CD4-positive, alpha-beta T cell (primary cell): Measurements from ENCODE around the gene SLC4A2. TPM values are rescaled to one million over a fixed set of nuclear protein-coding genes. Genes with fewer than 3 reads are reported as not detected.

Experiments used
- ATAC-seq: fragments of 200-7000 bp; cut with Tn5 transposase; one replicate; pipeline ENCODE4 v1.10.0; 2022; ENCODE audit warnings: mild to moderate bottlenecking; ENCODE audit not compliant: poor library complexity
- CTCF ChIA-PET: fragments of 350-600 bp; sonication (Branson Sonifier 250); formaldehyde crosslinking; loops from one replicate; lab custom pipeline; 2021; ENCODE audit warnings: antibody characterized with exemption, inconsistent platforms; lab: Charles Lee
- POLR2A ChIA-PET: fragments of 350-600 bp; sonication (Branson Sonifier 250); formaldehyde crosslinking; loops from one replicate; lab custom pipeline; 2021; ENCODE audit warnings: antibody characterized with exemption, inconsistent platforms; lab: Charles Lee
- DNase-seq, 14 experiments: peaks; one replicate each; pipeline ENCODE4 v3.0.0-alpha.2; 2013 to 2020; ENCODE audit warnings: mixed read lengths in 2 of 14
- H3K27ac ChIP-seq, 2 donors: one replicate each; pipeline versions ENCODE4 v1.5.1 to v1.7.0; 2013; ENCODE audit warnings: low read length in 2 of 2, low read depth in 1 of 2, mild to moderate bottlenecking in 1 of 2
- H3K27me3 ChIP-seq, 2 experiments: 1 replicate in 1 of 2; 2 replicates in 1 of 2; pipeline versions ENCODE4 v1.6.1 to v1.7.0; 2013; ENCODE audit warnings: low read length in 2 of 2, control low read depth in 1 of 2, mild to moderate bottlenecking in 1 of 2, moderate library complexity in 1 of 2; ENCODE audit not compliant: insufficient read depth in 2 of 2, control insufficient read depth in 1 of 2
- H3K36me3 ChIP-seq: one replicate; pipeline ENCODE4 v1.6.1; 2013; ENCODE audit warnings: low read length, control low read depth; ENCODE audit not compliant: insufficient read depth
- H3K4me1 ChIP-seq: one replicate; pipeline ENCODE4 v1.6.1; 2013; ENCODE audit warnings: low read length, control low read depth; ENCODE audit not compliant: insufficient read depth
- H3K4me3 ChIP-seq: one replicate; pipeline ENCODE4 v1.5.1; 2013; ENCODE audit warnings: mild to moderate bottlenecking, low read length, moderate library complexity
- H3K9me3 ChIP-seq, 2 experiments: 1 replicate in 1 of 2; 2 replicates in 1 of 2; pipeline versions ENCODE4 v1.6.1 to v1.7.0; 2013; ENCODE audit warnings: low read length in 2 of 2, mild to moderate bottlenecking in 2 of 2, control low read depth in 1 of 2, moderate library complexity in 1 of 2; ENCODE audit not compliant: control insufficient read depth in 1 of 2, insufficient read depth in 1 of 2
- H3K27ac Mint-ChIP-seq: one replicate; pipeline ENCODE4 v1.8.0; 2020; ENCODE audit warnings: mixed read lengths
- H3K27me3 Mint-ChIP-seq: one replicate; pipeline ENCODE4 v1.8.0; 2021; ENCODE audit warnings: mixed read lengths
- H3K36me3 Mint-ChIP-seq: one replicate; pipeline ENCODE4 v1.8.0; 2021; ENCODE audit warnings: low read depth, mixed read lengths
- H3K4me1 Mint-ChIP-seq: one replicate; pipeline ENCODE4 v1.8.0; 2021; ENCODE audit warnings: low read depth, mixed read lengths
- H3K4me3 Mint-ChIP-seq: one replicate; pipeline ENCODE4 v1.8.0; 2020; ENCODE audit warnings: mild to moderate bottlenecking, mixed read lengths
- H3K9me3 Mint-ChIP-seq: one replicate; pipeline ENCODE4 v1.8.0; 2020; ENCODE audit warnings: mixed read lengths
- intact Hi-C, 2 experiments: fragments of 100-400 bp; cut with DNase I in 1 of 2; cut with micrococcal nuclease in 1 of 2; formaldehyde crosslinking; loops; one replicate each; pipeline versions ENCODE4 v1.15.1 to v1.9.0; 2023 to 2025; cut with DNase I, micrococcal nuclease
- total RNA-seq, 174 experiments: library from RNA in 2 of 174; stranded (reverse) in 2 of 174; gene quantifications; one replicate each; pipeline ENCODE4 v1.2.3 and lab custom pipeline; 2021 to 2026
- TF ChIP-seq, protein P1 (sequence below): fragments of 200-600 bp; IDR thresholded peaks from one replicate; pipeline ENCODE4 v1.8.0; 2022; ENCODE audit warnings: antibody characterized with exemption, mild to moderate bottlenecking

Gene SLC4A2
- total RNA-seq, 2 experiments from 2014 or later, result 27.1 to 31.4 TPM

GRCh38 chr7:151077705-151078232 is 18.4 kb downstream of the SLC4A2 start:
- POLR2A ChIA-PET, result interaction anchor here (1.4 kb wide), 1 partner anchor 19 kb away, joined by 4 read pairs; no protein-coding TSS in a partner anchor
- CTCF ChIA-PET, result no interaction called here
- peaks cover 32% of the 10 kb centered on the region for H3K36me3 Mint-ChIP-seq

DNA sequence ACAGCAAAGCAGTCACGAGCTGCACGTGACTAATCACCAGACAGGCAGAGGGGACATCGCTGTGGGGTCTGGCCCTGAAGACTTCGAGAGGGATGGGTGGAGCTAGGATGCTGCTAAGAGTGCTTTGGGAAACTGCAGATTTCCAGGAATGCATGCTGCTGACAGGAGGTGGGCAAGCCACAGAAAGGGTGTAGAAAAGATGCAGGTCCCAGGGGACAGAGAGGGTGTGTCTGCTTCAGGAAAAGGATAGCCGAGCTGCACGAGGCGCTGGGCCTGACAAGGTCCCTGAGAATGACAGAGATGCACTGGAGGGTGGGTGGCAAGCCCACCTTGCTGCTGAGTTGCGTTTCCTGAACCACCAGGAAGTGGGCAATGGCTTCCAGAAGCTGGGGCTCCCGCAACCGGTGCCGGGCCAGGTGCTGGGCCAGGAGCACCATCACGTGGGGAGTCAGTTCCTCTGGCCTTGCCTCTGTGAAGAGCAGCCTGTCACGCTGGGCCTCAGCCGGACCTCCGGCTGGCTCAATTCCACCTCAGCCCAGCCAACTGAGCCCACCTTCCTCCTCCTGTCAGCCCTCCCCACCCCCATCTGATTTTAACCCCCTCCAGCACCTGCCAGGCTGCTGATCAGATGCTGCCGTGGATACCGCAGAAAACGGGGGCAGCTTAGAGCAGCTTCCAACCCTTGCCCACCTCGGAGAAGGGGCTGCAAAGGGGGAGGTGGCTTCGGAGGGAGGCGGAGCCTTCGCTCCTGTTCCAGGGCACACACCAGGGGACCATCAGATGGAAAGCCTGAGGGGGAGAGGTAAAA is 19.0 kb downstream of the SLC4A2 start:
- no peaks in the 10 kb centered on the region for H3K9me3 ChIP-seq
- intact Hi-C loops, result no loop called here
- H3K4me1 Mint-ChIP-seq, result peaks cover 25% of the 10 kb centered on the region
- no peak overlapping the region for H3K27ac ChIP-seq
- no peaks in the 10 kb centered on the region for H3K27me3 ChIP-seq
- H3K4me3 Mint-ChIP-seq, result peak overlapping the region; percentile 92
- no peaks in the 10 kb centered on the region for H3K27me3 Mint-ChIP-seq
- H3K4me1 ChIP-seq, result peaks cover 38% of the 10 kb centered on the region
- TF ChIP-seq, protein P1, sequence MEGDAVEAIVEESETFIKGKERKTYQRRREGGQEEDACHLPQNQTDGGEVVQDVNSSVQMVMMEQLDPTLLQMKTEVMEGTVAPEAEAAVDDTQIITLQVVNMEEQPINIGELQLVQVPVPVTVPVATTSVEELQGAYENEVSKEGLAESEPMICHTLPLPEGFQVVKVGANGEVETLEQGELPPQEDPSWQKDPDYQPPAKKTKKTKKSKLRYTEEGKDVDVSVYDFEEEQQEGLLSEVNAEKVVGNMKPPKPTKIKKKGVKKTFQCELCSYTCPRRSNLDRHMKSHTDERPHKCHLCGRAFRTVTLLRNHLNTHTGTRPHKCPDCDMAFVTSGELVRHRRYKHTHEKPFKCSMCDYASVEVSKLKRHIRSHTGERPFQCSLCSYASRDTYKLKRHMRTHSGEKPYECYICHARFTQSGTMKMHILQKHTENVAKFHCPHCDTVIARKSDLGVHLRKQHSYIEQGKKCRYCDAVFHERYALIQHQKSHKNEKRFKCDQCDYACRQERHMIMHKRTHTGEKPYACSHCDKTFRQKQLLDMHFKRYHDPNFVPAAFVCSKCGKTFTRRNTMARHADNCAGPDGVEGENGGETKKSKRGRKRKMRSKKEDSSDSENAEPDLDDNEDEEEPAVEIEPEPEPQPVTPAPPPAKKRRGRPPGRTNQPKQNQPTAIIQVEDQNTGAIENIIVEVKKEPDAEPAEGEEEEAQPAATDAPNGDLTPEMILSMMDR, result no peak
- no peak for DNase-seq
- ATAC-seq, result no peak
- H3K27ac Mint-ChIP-seq, result peak overlapping the region; percentile 78
- ChIA-PET CTCF (no interaction called here), POLR2A (interaction anchor here (1.4 kb wide), 1 partner anchor 20 kb away, joined by 4 read pairs; no protein-coding TSS in a partner anchor)
- no peaks in the 10 kb centered on the region for H3K9me3 Mint-ChIP-seq
- peaks cover 34% of the 10 kb centered on the region for H3K36me3 Mint-ChIP-seq
- H3K4me3 ChIP-seq, result no peak overlapping the region
- H3K36me3 ChIP-seq, result peaks cover 41% of the 10 kb centered on the region

More at GRCh38 chr7:151077705-151078232, 18.4 kb downstream of the SLC4A2 start:
- no peak for DNase-seq
- Mint-ChIP-seq H3K4me1 (peaks cover 21% of the 10 kb centered on the region), H3K27me3 (no peaks in the 10 kb centered on the region), H3K9me3 (no peaks in the 10 kb centered on the region), H3K27ac (peak overlapping the region; percentile 69), H3K4me3 (peak overlapping the region; percentile 92)
- H3K36me3 ChIP-seq, result peaks cover 44% of the 10 kb centered on the region
- TF ChIP-seq, protein P1, result no peak
- no peak for ATAC-seq
- H3K27me3 ChIP-seq, result no peaks in the 10 kb centered on the region
- H3K4me1 ChIP-seq, result peaks cover 37% of the 10 kb centered on the region
- no peaks in the 10 kb centered on the region for H3K9me3 ChIP-seq
- no peak overlapping the region for H3K27ac ChIP-seq
- no peak overlapping the region for H3K4me3 ChIP-seq
- intact Hi-C loops, result no loop called here

- intact Hi-C loops, result no loop called here
- TF ChIP-seq, protein P1, result no peak
- no peaks in the 10 kb centered on the region for H3K9me3 ChIP-seq
- no peak for ATAC-seq
- no peaks in the 10 kb centered on the region for H3K27me3 Mint-ChIP-seq
- peak overlapping the region in 1 of 2 donors; percentile 92 for H3K27ac ChIP-seq
- H3K4me3 ChIP-seq, result peak overlapping the region; percentile 98
- DNase-seq, result no peak
- H3K27me3 ChIP-seq, result no peaks in the 10 kb centered on the region
- H3K4me1 Mint-ChIP-seq, result peaks cover 33% of the 10 kb centered on the region
- H3K9me3 Mint-ChIP-seq, result no peaks in the 10 kb centered on the region
- ChIA-PET POLR2A (no interaction called here), CTCF (no interaction called here)
- H3K36me3 Mint-ChIP-seq, result peaks cover 34% of the 10 kb centered on the region
- H3K27ac Mint-ChIP-seq, result peak overlapping the region; percentile 78
- H3K4me3 Mint-ChIP-seq, result peak overlapping the region; percentile 92
- H3K36me3 ChIP-seq, result peaks cover 34% of the 10 kb centered on the region
- H3K4me1 ChIP-seq, result peaks cover 46% of the 10 kb centered on the region
Measured at GRCh38 chr7:151079199-151079910, 20.0 kb downstream of the SLC4A2 start.
